K562 (cell line): ENCODE data around the gene ACER3. TPM values are rescaled to one million over a fixed set of nuclear protein-coding genes. Genes with fewer than 3 reads are reported as not detected.
A peak's percentile ranks its signal among the peaks of the same experiment; 100 is the strongest.

Experiments used
- FOXO4 ChIP-seq: fragments of 450-650 bp; formaldehyde crosslinking; IDR thresholded peaks from 2 replicates; pipeline ENCODE4 v1.4.0; 2020; ENCODE audit warnings: mild to moderate bottlenecking, moderate library complexity
- NFYB ChIP-seq: IDR thresholded peaks from 2 replicates; pipeline ENCODE4 v1.6.1; 2011; ENCODE audit warnings: mild to moderate bottlenecking, moderate library complexity; ENCODE audit not compliant: insufficient read length; ENCODE audit errors: extremely low read depth
- SIRT6 ChIP-seq: IDR thresholded peaks from one replicate; pipeline ENCODE4 v1.6.1; 2012; ENCODE audit warnings: low read depth, mild to moderate bottlenecking, control low read depth, inconsistent platforms, low read length, moderate library complexity
- SMAD2 ChIP-seq: fragments of 150-350 bp; IDR thresholded peaks from 2 replicates; pipeline ENCODE4 v1.6.1; 2014; ENCODE audit warnings: low read depth, mild to moderate bottlenecking, low read length
- SMARCA4 ChIP-seq: fragments of 450-650 bp; IDR thresholded peaks from 2 replicates; pipeline ENCODE4 v1.6.1; 2016
- TAF7 ChIP-seq: fragments of 450-650 bp; IDR thresholded peaks from 2 replicates; pipeline ENCODE4 v1.6.1; 2016; ENCODE audit warnings: missing genetic modification characterization, missing compliant biosample characterization
- TFE3 ChIP-seq: fragments of 450-650 bp; formaldehyde crosslinking; IDR thresholded peaks from 2 replicates; pipeline ENCODE4 v1.4.0; 2020; ENCODE audit warnings: mild to moderate bottlenecking, mixed read lengths
- TRIM25 ChIP-seq: fragments of 450-650 bp; IDR thresholded peaks from 2 replicates; pipeline ENCODE4 v1.7.0; 2016; ENCODE audit warnings: borderline replicate concordance
- YY1 ChIP-seq, 3 experiments: IDR thresholded peaks; 2 replicates each; pipeline ENCODE4 v1.6.1; 2011; ENCODE audit warnings: low read length in 2 of 3, mild to moderate bottlenecking in 2 of 3, moderate library complexity in 2 of 3, borderline replicate concordance in 1 of 3, control low read depth in 1 of 3, low read depth in 1 of 3; ENCODE audit not compliant: insufficient read depth in 3 of 3, insufficient replicate concordance in 2 of 3, control insufficient read depth in 1 of 3, insufficient read length in 1 of 3; ENCODE audit errors: extremely low read depth in 1 of 3
- ZBTB11 ChIP-seq, 3 experiments: fragments of 200-800 bp in 1 of 3; fragments of 250-450 bp in 1 of 3; fragments of 450-650 bp in 1 of 3; sonication (Bioruptor Pico) in 1 of 3; sonication (Bioruptor generic) in 1 of 3; formaldehyde crosslinking in 1 of 3; IDR thresholded peaks; 2 replicates each; pipeline versions ENCODE4 v1.6.1 to v1.8.0; 2016 to 2022; ENCODE audit warnings: mild to moderate bottlenecking in 2 of 3, missing genetic modification characterization in 2 of 3, missing compliant biosample characterization in 1 of 3, moderate library complexity in 1 of 3
- ZBTB17 ChIP-seq: fragments of 450-650 bp; formaldehyde crosslinking; IDR thresholded peaks from 2 replicates; pipeline ENCODE4 v1.4.0; 2020; ENCODE audit warnings: mild to moderate bottlenecking
- polyA plus RNA-seq, 8 experiments: library from polyadenylated mRNA; depleted of rRNA in 4 of 8; stranded (reverse) in 5 of 8; unstranded in 3 of 8; fragments of >200 nt; fragmentation: Nextera tagmentation in 2 of 8; fragmentation: Illumina TruSeq in 1 of 8; extraction: Ambion mirVana in 2 of 8; extraction: Trizol in 1 of 8; gene quantifications; 2 replicates each; pipeline versions ENCODE4 v1.2.1 to v1.2.3, GENCODE V29; 2011 to 2014; ENCODE audit warnings: inconsistent platforms in 1 of 8, missing spikeins in 1 of 8
- total RNA-seq, 7 experiments: library from RNA; depleted of rRNA in 6 of 7; stranded (reverse); fragments of >200 nt in 6 of 7; fragmentation: Illumina TruSeq in 2 of 7; extraction: Trizol in 2 of 7; gene quantifications; 2 replicates each; pipeline versions ENCODE4 v1.2.1 to v1.2.3, GENCODE V29; 2011 to 2021; ENCODE audit warnings: low replicate concordance in 1 of 7

ACER3 gene
- total and polyA plus RNA-seq, 9 of the 15 experiments (the other 6 are each of a cell fraction or from before 2014, with no cell fraction given): 2.0 to 23.8 (median 9.5) TPM

GRCh38 chr11:77053217-77054015, 192.7 kb downstream of the ACER3 start (continued):
- peak; percentile 32; the same call in 1 of the 2 replicates for TF ChIP-seq TFE3
- TF ChIP-seq FOXO4 (CRISPR knock-in tag): 0 out of 2 replicates have a peak, but pooled peaks have one; percentile 60
- no peak for TF ChIP-seq SIRT6
- TF ChIP-seq TRIM25: no peak
- TF ChIP-seq SMARCA4: 0 out of 2 replicates have a peak, but pooled peaks have one; percentile 39
- no peak for TF ChIP-seq YY1 (IDR thresholded peaks at IDR 0.05; ENCODE audit: borderline replicate concordance in 1 of 3, control insufficient read depth in 1 of 3, extremely low read depth in 1 of 3, insufficient read depth in 3 of 3, insufficient read length in 1 of 3, insufficient replicate concordance in 2 of 3, low read depth in 1 of 3, low read length in 2 of 3)
- TF ChIP-seq NFYB: no peak
- TF ChIP-seq SMAD2: no peak
- peak in 1 of 3 experiments; percentile 57; a peak in 2 of 6 replicates for TF ChIP-seq ZBTB11 (CRISPR knock-in tag; IDR thresholded peaks at IDR 0.05)
- no peak; the same call in 1 of the 2 replicates for TF ChIP-seq TAF7 (tag)
- TF ChIP-seq ZBTB17 (CRISPR knock-in tag): peak; percentile 92
